Adipocyte (in vitro differentiated cells): ENCODE data around the gene PTPRG.
A peak's percentile ranks its signal among the peaks of the same experiment; 100 is the strongest.

Experiments used
- DNase-seq: peaks from one replicate; pipeline ENCODE4 v3.0.0-alpha.2; 2015; ENCODE audit warnings: low read depth
- H3K27me3 ChIP-seq: replicated peaks from 2 replicates; pipeline ENCODE4 v1.7.0; 2013; ENCODE audit warnings: mild to moderate bottlenecking, low read length, moderate library complexity; ENCODE audit not compliant: control insufficient read depth, insufficient read depth
- H3K36me3 ChIP-seq: 2 replicates; pipeline ENCODE4 v1.7.0; 2013; ENCODE audit warnings: low read length, mild to moderate bottlenecking, moderate library complexity; ENCODE audit not compliant: control insufficient read depth, insufficient read depth, severe bottlenecking
- H3K4me1 ChIP-seq: 2 replicates; pipeline ENCODE4 v1.7.0; 2013; ENCODE audit warnings: mild to moderate bottlenecking, low read length, moderate library complexity; ENCODE audit not compliant: control insufficient read depth, insufficient read depth
- H3K4me3 ChIP-seq: 2 replicates; pipeline ENCODE4 v1.7.0; 2013; ENCODE audit warnings: mild to moderate bottlenecking, low read length, moderate library complexity
- H3K9ac ChIP-seq: 2 replicates; pipeline ENCODE4 v1.7.0; 2013; ENCODE audit warnings: mild to moderate bottlenecking, low read length, moderate library complexity
- H3K9me3 ChIP-seq: 2 replicates; pipeline ENCODE4 v1.7.0; 2013; ENCODE audit warnings: mild to moderate bottlenecking, low read length, moderate library complexity; ENCODE audit not compliant: control insufficient read depth

The PTPRG gene

GRCh38 chr3:61563313-61564271 lies 2.2 kb downstream of the PTPRG start:
- peak; percentile 43 for DNase-seq
- Histone ChIP-seq H3K27me3 (no peaks in the 10 kb centered on the region), H3K4me3 (peak overlapping the region; percentile 88), H3K9me3 (peaks cover 2% of the 10 kb centered on the region), H3K9ac (peak overlapping the region; percentile 99), H3K36me3 (no peaks in the 10 kb centered on the region), H3K4me1 (peaks cover 34% of the 10 kb centered on the region)

- peak; percentile 85 for DNase-seq
- Histone ChIP-seq H3K4me1 (peaks cover 31% of the 10 kb centered on the region), H3K36me3 (no peaks in the 10 kb centered on the region), H3K9me3 (no peaks in the 10 kb centered on the region), H3K4me3 (peak overlapping the region; percentile 88), H3K27me3 (no peaks in the 10 kb centered on the region), H3K9ac (peak overlapping the region; percentile 99)
Measured at GRCh38 chr3:61564395-61565059, 3.2 kb downstream of the PTPRG start.

GRCh38 chr3:61565569-61565968 lies 4.2 kb downstream of the PTPRG start:
- no peaks in the 10 kb centered on the region for H3K9me3 ChIP-seq
- peak overlapping the region; percentile 99 for H3K9ac ChIP-seq
- H3K27me3 ChIP-seq: no peaks in the 10 kb centered on the region
- no peak for DNase-seq
- H3K4me3 ChIP-seq: peak overlapping the region; percentile 88
- no peaks in the 10 kb centered on the region for H3K36me3 ChIP-seq
- peaks cover 38% of the 10 kb centered on the region for H3K4me1 ChIP-seq

- Histone ChIP-seq H3K27me3 (no peaks in the 10 kb centered on the region), H3K4me1 (peaks cover 59% of the 10 kb centered on the region), H3K4me3 (no peak overlapping the region), H3K36me3 (no peaks in the 10 kb centered on the region), H3K9ac (no peak overlapping the region), H3K9me3 (no peaks in the 10 kb centered on the region)
- DNase-seq: no peak
Measured at GRCh38 chr3:61568127-61568526, 6.8 kb downstream of the PTPRG start.

GRCh38 chr3:61569856-61570580 lies 8.6 kb downstream of the PTPRG start:
- DNase-seq: no peak
- no peaks in the 10 kb centered on the region for H3K27me3 ChIP-seq
- H3K4me1 ChIP-seq: peaks cover 67% of the 10 kb centered on the region
- no peaks in the 10 kb centered on the region for H3K9me3 ChIP-seq
- peak overlapping the region; percentile 6 for H3K9ac ChIP-seq
- no peak overlapping the region for H3K4me3 ChIP-seq
- no peaks in the 10 kb centered on the region for H3K36me3 ChIP-seq

- Histone ChIP-seq H3K4me1 (peaks cover 65% of the 10 kb centered on the region), H3K27me3 (no peaks in the 10 kb centered on the region), H3K36me3 (no peaks in the 10 kb centered on the region), H3K9me3 (no peaks in the 10 kb centered on the region), H3K9ac (peak overlapping the region; percentile 7), H3K4me3 (peak overlapping the region; percentile 45)
- no peak for DNase-seq
Measured at GRCh38 chr3:61570813-61571212, 9.4 kb downstream of the PTPRG start.

- Histone ChIP-seq H3K4me3 (peak overlapping the region; percentile 59), H3K4me1 (peaks cover 62% of the 10 kb centered on the region), H3K36me3 (no peaks in the 10 kb centered on the region), H3K27me3 (no peaks in the 10 kb centered on the region), H3K9ac (peak overlapping the region; percentile 26), H3K9me3 (no peaks in the 10 kb centered on the region)
- DNase-seq: peak; percentile 71
Measured at GRCh38 chr3:61571516-61572336, 10.4 kb downstream of the PTPRG start.

- no peak for DNase-seq
- peaks cover 56% of the 10 kb centered on the region for H3K4me1 ChIP-seq
Measured at GRCh38 chr3:61572879-61573278, 11.5 kb downstream of the PTPRG start.

GRCh38 chr3:61573441-61573840 lies 12.1 kb downstream of the PTPRG start:
- Histone ChIP-seq H3K36me3 (no peaks in the 10 kb centered on the region), H3K4me3 (no peak overlapping the region), H3K4me1 (peaks cover 56% of the 10 kb centered on the region), H3K9me3 (no peaks in the 10 kb centered on the region), H3K27me3 (no peaks in the 10 kb centered on the region), H3K9ac (no peak overlapping the region)
- no peak for DNase-seq

More at GRCh38 chr3:61572879-61573278, 11.5 kb downstream of the PTPRG start:
- Histone ChIP-seq H3K9ac (no peak overlapping the region), H3K9me3 (no peaks in the 10 kb centered on the region), H3K4me3 (no peak overlapping the region), H3K36me3 (no peaks in the 10 kb centered on the region), H3K27me3 (no peaks in the 10 kb centered on the region)

GRCh38 chr3:61574854-61575253 lies 13.5 kb downstream of the PTPRG start:
- Histone ChIP-seq H3K36me3 (no peaks in the 10 kb centered on the region), H3K27me3 (no peaks in the 10 kb centered on the region), H3K4me1 (peaks cover 52% of the 10 kb centered on the region), H3K4me3 (peak overlapping the region; percentile 25), H3K9ac (peak overlapping the region; percentile 48), H3K9me3 (no peaks in the 10 kb centered on the region)
- peak; percentile 48 for DNase-seq
